WTC11 (cell line): Measurements from ENCODE around the gene EOMES. TPM values are rescaled to one million over a fixed set of nuclear protein-coding genes. Genes with fewer than 3 reads are reported as not detected.

Experiments used
- ATF1 ChIP-seq: sonication (generic); formaldehyde crosslinking; IDR thresholded peaks from 2 replicates; pipeline ENCODE4 v1.8.1; 2023; ENCODE audit warnings: mild to moderate bottlenecking, moderate library complexity, missing genetic modification reagents
- E2F1 ChIP-seq: sonication (generic); formaldehyde crosslinking; IDR thresholded peaks from 2 replicates; pipeline ENCODE4 v1.8.0; 2022; ENCODE audit warnings: mild to moderate bottlenecking, missing genetic modification reagents
- FOXK1 ChIP-seq: sonication (generic); formaldehyde crosslinking; IDR thresholded peaks from 2 replicates; pipeline ENCODE4 v1.8.0; 2022; ENCODE audit warnings: mild to moderate bottlenecking, moderate library complexity, missing genetic modification reagents
- FOXP1 ChIP-seq: sonication (generic); formaldehyde crosslinking; IDR thresholded peaks from 2 replicates; pipeline ENCODE4 v1.8.0; 2022; ENCODE audit warnings: missing genetic modification reagents, mild to moderate bottlenecking, moderate library complexity, borderline replicate concordance
- GTF2I ChIP-seq: fragments of 250-450 bp; sonication (Bioruptor Pico); conservative IDR thresholded peaks from 2 replicates; pipeline ENCODE4 v1.4.0; 2021; ENCODE audit warnings: mild to moderate bottlenecking
- HMGXB4 ChIP-seq: sonication (generic); formaldehyde crosslinking; IDR thresholded peaks from 2 replicates; pipeline ENCODE4 v1.8.1; 2023; ENCODE audit warnings: mild to moderate bottlenecking, moderate library complexity, missing genetic modification reagents
- NFATC4 ChIP-seq: fragments of 250-450 bp; sonication (Bioruptor Pico); IDR thresholded peaks from 2 replicates; pipeline ENCODE4 v1.9.0; 2021; ENCODE audit warnings: mild to moderate bottlenecking
- PREB ChIP-seq: sonication (generic); formaldehyde crosslinking; IDR thresholded peaks from 2 replicates; pipeline ENCODE4 v1.8.1; 2022; ENCODE audit warnings: mild to moderate bottlenecking, missing genetic modification reagents, moderate library complexity, borderline replicate concordance
- PRRX2 ChIP-seq: fragments of 250-450 bp; sonication (Bioruptor Pico); IDR thresholded peaks from 2 replicates; pipeline ENCODE4 v1.8.0; 2021; ENCODE audit warnings: mild to moderate bottlenecking
- RORB ChIP-seq: fragments of 250-450 bp; sonication (Bioruptor Pico); IDR thresholded peaks from 2 replicates; pipeline ENCODE4 v1.9.0; 2021; ENCODE audit warnings: mild to moderate bottlenecking
- SMAD3 ChIP-seq: sonication (generic); formaldehyde crosslinking; IDR thresholded peaks from 2 replicates; pipeline ENCODE4 v1.8.0; 2022; ENCODE audit warnings: missing genetic modification reagents, mild to moderate bottlenecking, borderline replicate concordance
- SMAD4 ChIP-seq: sonication (generic); formaldehyde crosslinking; IDR thresholded peaks from 2 replicates; pipeline ENCODE4 v1.8.0; 2022; ENCODE audit warnings: mild to moderate bottlenecking, missing genetic modification reagents
- TEAD1 ChIP-seq: sonication (generic); formaldehyde crosslinking; IDR thresholded peaks from 2 replicates; pipeline ENCODE4 v1.8.0; 2022; ENCODE audit warnings: mild to moderate bottlenecking, missing genetic modification reagents
- TEAD4 ChIP-seq: sonication (generic); formaldehyde crosslinking; IDR thresholded peaks from 2 replicates; pipeline ENCODE4 v1.8.0; 2022; ENCODE audit warnings: mild to moderate bottlenecking, missing genetic modification reagents
- USF2 ChIP-seq: sonication (generic); formaldehyde crosslinking; IDR thresholded peaks from 2 replicates; pipeline ENCODE4 v1.8.1; 2023; ENCODE audit warnings: mild to moderate bottlenecking, missing genetic modification reagents, moderate library complexity
- ZNF423 ChIP-seq: fragments of 250-450 bp; sonication (Bioruptor Pico); IDR thresholded peaks from 2 replicates; pipeline ENCODE4 v2.1.2; 2022; ENCODE audit warnings: mild to moderate bottlenecking, moderate library complexity
- total RNA-seq: library from RNA; stranded (reverse); gene quantifications from 3 replicates; pipeline ENCODE4 v1.2.3, GENCODE V29; 2021
- TF ChIP-seq, protein P1 (sequence below): sonication (generic); formaldehyde crosslinking; IDR thresholded peaks from 2 replicates; pipeline ENCODE4 v1.8.0; 2023; ENCODE audit warnings: mild to moderate bottlenecking, missing genetic modification reagents
- TF ChIP-seq, protein P2 (sequence below): sonication (generic); formaldehyde crosslinking; IDR thresholded peaks from 2 replicates; pipeline ENCODE4 v1.8.0; 2023; ENCODE audit warnings: missing genetic modification reagents, mild to moderate bottlenecking, borderline replicate concordance
- TF ChIP-seq, protein P3 (sequence below): sonication (generic); formaldehyde crosslinking; IDR thresholded peaks from 2 replicates; pipeline ENCODE4 v1.8.1; 2023; ENCODE audit warnings: mild to moderate bottlenecking, missing genetic modification reagents, moderate library complexity
- TF ChIP-seq, protein P4 (sequence below): sonication (generic); formaldehyde crosslinking; IDR thresholded peaks from 2 replicates; pipeline ENCODE4 v1.8.1; 2022; ENCODE audit warnings: low read depth, mild to moderate bottlenecking, moderate library complexity, missing genetic modification reagents, borderline replicate concordance
- TF ChIP-seq, protein P5 (sequence below): fragments of 250-450 bp; sonication (Bioruptor Pico); conservative IDR thresholded peaks from 2 replicates; pipeline ENCODE4 v1.9.0; 2021; ENCODE audit warnings: mild to moderate bottlenecking

The EOMES gene
- total RNA-seq, 1 experiment from 2014 or later = 1.4 TPM

DNA sequence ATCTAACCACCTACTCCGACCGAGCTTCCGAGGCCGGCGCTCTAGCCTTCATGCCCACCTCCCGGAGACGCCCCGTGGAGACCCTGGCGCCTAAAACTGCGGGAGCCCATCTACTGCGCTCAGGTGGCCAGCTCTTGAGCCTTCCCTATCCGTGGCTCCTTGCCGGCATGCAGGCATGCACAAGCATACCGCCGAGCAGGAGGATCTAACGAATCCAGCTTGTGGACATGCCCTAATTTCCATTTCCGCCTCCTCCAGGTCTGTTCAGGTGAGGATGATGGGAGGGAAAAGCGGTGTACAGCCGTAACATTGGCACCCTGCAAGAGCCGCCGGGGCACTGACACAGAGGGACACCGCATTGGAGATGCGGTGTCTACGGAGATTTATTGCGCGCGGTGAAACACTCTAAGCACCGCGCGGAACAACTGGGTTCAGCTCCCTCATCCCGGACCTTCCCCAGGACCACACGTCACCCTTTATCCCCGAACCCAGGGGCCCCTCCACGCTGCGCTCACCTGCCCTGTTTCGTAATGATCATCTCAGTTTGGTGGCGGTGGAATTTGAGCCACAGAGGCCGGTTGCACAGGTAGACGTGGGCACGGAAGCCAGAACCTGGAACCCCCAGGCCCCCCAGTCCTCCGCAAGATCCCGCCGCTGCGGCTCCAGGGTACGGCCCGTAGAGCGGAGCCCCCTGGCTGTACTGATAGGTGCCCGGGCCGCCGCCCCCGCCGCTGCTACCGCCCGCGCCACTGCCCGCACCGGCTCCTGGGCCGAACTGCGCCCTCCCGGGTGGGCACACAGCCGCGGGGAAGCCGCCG is 1.0 kb downstream of the EOMES start (continued):
- TF ChIP-seq, protein P1, sequence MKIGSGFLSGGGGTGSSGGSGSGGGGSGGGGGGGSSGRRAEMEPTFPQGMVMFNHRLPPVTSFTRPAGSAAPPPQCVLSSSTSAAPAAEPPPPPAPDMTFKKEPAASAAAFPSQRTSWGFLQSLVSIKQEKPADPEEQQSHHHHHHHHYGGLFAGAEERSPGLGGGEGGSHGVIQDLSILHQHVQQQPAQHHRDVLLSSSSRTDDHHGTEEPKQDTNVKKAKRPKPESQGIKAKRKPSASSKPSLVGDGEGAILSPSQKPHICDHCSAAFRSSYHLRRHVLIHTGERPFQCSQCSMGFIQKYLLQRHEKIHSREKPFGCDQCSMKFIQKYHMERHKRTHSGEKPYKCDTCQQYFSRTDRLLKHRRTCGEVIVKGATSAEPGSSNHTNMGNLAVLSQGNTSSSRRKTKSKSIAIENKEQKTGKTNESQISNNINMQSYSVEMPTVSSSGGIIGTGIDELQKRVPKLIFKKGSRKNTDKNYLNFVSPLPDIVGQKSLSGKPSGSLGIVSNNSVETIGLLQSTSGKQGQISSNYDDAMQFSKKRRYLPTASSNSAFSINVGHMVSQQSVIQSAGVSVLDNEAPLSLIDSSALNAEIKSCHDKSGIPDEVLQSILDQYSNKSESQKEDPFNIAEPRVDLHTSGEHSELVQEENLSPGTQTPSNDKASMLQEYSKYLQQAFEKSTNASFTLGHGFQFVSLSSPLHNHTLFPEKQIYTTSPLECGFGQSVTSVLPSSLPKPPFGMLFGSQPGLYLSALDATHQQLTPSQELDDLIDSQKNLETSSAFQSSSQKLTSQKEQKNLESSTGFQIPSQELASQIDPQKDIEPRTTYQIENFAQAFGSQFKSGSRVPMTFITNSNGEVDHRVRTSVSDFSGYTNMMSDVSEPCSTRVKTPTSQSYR (CRISPR knock-in tag) = no peak
- TF ChIP-seq PREB (CRISPR knock-in tag) = no peak
- TF ChIP-seq PRRX2 (CRISPR knock-in tag) = no peak
- no peak for TF ChIP-seq RORB
- no peak for TF ChIP-seq ATF1 (CRISPR knock-in tag)
- no peak; the same call in 1 of the 2 replicates for TF ChIP-seq USF2 (CRISPR knock-in tag)
- 0 out of 2 replicates have a peak, but pooled peaks have one; percentile 35 for TF ChIP-seq FOXP1 (CRISPR knock-in tag)
- TF ChIP-seq, protein P2, sequence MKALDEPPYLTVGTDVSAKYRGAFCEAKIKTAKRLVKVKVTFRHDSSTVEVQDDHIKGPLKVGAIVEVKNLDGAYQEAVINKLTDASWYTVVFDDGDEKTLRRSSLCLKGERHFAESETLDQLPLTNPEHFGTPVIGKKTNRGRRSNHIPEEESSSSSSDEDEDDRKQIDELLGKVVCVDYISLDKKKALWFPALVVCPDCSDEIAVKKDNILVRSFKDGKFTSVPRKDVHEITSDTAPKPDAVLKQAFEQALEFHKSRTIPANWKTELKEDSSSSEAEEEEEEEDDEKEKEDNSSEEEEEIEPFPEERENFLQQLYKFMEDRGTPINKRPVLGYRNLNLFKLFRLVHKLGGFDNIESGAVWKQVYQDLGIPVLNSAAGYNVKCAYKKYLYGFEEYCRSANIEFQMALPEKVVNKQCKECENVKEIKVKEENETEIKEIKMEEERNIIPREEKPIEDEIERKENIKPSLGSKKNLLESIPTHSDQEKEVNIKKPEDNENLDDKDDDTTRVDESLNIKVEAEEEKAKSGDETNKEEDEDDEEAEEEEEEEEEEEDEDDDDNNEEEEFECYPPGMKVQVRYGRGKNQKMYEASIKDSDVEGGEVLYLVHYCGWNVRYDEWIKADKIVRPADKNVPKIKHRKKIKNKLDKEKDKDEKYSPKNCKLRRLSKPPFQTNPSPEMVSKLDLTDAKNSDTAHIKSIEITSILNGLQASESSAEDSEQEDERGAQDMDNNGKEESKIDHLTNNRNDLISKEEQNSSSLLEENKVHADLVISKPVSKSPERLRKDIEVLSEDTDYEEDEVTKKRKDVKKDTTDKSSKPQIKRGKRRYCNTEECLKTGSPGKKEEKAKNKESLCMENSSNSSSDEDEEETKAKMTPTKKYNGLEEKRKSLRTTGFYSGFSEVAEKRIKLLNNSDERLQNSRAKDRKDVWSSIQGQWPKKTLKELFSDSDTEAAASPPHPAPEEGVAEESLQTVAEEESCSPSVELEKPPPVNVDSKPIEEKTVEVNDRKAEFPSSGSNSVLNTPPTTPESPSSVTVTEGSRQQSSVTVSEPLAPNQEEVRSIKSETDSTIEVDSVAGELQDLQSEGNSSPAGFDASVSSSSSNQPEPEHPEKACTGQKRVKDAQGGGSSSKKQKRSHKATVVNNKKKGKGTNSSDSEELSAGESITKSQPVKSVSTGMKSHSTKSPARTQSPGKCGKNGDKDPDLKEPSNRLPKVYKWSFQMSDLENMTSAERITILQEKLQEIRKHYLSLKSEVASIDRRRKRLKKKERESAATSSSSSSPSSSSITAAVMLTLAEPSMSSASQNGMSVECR (CRISPR knock-in tag) = no peak
- TF ChIP-seq SMAD4 = no peak
- TF ChIP-seq, protein P3, sequence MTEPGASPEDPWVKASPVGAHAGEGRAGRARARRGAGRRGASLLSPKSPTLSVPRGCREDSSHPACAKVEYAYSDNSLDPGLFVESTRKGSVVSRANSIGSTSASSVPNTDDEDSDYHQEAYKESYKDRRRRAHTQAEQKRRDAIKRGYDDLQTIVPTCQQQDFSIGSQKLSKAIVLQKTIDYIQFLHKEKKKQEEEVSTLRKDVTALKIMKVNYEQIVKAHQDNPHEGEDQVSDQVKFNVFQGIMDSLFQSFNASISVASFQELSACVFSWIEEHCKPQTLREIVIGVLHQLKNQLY (CRISPR knock-in tag) = no peak
- no peak for TF ChIP-seq TEAD4 (CRISPR knock-in tag)
- peak; percentile 33; the same call in 1 of the 2 replicates for TF ChIP-seq SMAD3 (CRISPR knock-in tag)
- no peak for TF ChIP-seq NFATC4 (CRISPR knock-in tag)
- peak; percentile 83 for TF ChIP-seq ZNF423 (CRISPR knock-in tag)
- no peak; the same call in 1 of the 2 replicates for TF ChIP-seq HMGXB4 (CRISPR knock-in tag)
- TF ChIP-seq, protein P4, sequence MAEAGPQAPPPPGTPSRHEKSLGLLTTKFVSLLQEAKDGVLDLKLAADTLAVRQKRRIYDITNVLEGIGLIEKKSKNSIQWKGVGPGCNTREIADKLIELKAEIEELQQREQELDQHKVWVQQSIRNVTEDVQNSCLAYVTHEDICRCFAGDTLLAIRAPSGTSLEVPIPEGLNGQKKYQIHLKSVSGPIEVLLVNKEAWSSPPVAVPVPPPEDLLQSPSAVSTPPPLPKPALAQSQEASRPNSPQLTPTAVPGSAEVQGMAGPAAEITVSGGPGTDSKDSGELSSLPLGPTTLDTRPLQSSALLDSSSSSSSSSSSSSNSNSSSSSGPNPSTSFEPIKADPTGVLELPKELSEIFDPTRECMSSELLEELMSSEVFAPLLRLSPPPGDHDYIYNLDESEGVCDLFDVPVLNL = no peak
- TF ChIP-seq E2F1 (CRISPR knock-in tag) = no peak
- no peak for TF ChIP-seq TEAD1
- TF ChIP-seq FOXK1 (CRISPR knock-in tag) = no peak
- TF ChIP-seq, protein P5, sequence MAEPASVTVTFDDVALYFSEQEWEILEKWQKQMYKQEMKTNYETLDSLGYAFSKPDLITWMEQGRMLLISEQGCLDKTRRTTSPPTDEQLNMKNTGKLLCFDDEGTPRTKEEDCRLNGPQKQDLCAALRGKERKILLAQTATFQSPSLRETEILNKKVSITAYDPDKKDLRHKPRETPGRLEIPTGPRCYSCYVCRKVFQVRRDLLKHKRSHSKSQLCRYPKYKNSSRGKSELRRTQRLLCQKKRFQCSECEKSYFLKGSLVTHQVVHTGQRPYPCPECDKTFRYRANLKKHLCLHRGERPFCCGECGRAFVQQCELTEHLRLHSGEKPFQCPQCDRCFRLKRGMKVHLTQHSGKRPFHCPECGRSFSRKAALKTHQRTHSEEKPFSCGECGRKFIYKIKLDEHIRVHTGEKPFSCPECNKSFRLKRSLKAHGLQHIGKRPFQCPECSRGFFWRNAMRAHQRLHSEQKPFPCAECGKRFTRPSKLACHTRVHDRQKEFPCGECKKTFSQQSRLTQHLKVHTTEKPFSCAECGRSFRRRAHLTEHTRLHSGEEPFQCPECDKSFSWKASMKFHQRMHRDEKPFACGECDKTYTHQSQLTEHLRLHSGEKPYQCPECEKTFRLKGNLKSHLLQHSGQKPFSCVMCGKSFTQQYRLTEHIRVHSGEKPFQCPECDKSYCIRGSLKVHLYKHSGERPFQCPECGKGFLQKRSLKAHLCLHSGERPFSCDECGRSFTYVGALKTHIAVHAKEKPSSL (CRISPR knock-in tag) = no peak
- TF ChIP-seq GTF2I (CRISPR knock-in tag) = no peak
